CD8-positive, alpha-beta memory T cell (primary cell): ENCODE data around the gene LAIR2. TPM values are rescaled to one million over a fixed set of nuclear protein-coding genes. Genes with fewer than 3 reads are reported as not detected.

Source experiments
- CTCF ChIA-PET: fragments of 350-600 bp; sonication (Branson Sonifier 250); formaldehyde crosslinking; loops from one replicate; lab custom pipeline; 2021; ENCODE audit warnings: antibody characterized with exemption; lab: Charles Lee
- POLR2A ChIA-PET: fragments of 350-600 bp; sonication (Branson Sonifier 250); formaldehyde crosslinking; loops from one replicate; lab custom pipeline; 2021; ENCODE audit warnings: antibody characterized with exemption; lab: Charles Lee
- DNase-seq, 5 donors: peaks; one replicate each; pipeline versions ENCODE4 v3.0.0 to v3.0.0-alpha.2; 2020 to 2022; ENCODE audit warnings: mixed read lengths in 1 of 5
- H3K27ac ChIP-seq: one replicate; pipeline ENCODE4 v1.7.0; 2013; ENCODE audit warnings: low read depth, mild to moderate bottlenecking, low read length, moderate library complexity
- H3K27me3 ChIP-seq: 2 replicates; pipeline ENCODE4 v1.7.0; 2013; ENCODE audit warnings: low read length, mild to moderate bottlenecking; ENCODE audit not compliant: insufficient read depth, poor library complexity, severe bottlenecking
- H3K36me3 ChIP-seq: 2 replicates; pipeline ENCODE4 v1.7.0; 2013; ENCODE audit warnings: mild to moderate bottlenecking, low read length, moderate library complexity; ENCODE audit not compliant: insufficient read depth
- H3K4me1 ChIP-seq: 2 replicates; pipeline ENCODE4 v1.7.0; 2013; ENCODE audit warnings: mild to moderate bottlenecking, low read length, moderate library complexity; ENCODE audit not compliant: insufficient read depth
- H3K4me3 ChIP-seq: 2 replicates; pipeline ENCODE4 v1.7.0; 2013; ENCODE audit warnings: mild to moderate bottlenecking, low read length
- H3K9me3 ChIP-seq: 2 replicates; pipeline ENCODE4 v1.7.0; 2013; ENCODE audit warnings: mild to moderate bottlenecking, low read length
- H3K27ac Mint-ChIP-seq, 8 donors: one replicate each; pipeline ENCODE4 v1.8.0; 2020 to 2021; ENCODE audit warnings: mixed read lengths in 8 of 8, mild to moderate bottlenecking in 6 of 8, inconsistent platforms in 3 of 8, moderate library complexity in 3 of 8
- H3K27me3 Mint-ChIP-seq, 2 donors: one replicate each; pipeline ENCODE4 v1.8.0; 2020 to 2021; ENCODE audit warnings: mixed read lengths in 2 of 2, mild to moderate bottlenecking in 1 of 2, moderate library complexity in 1 of 2
- H3K36me3 Mint-ChIP-seq, 3 donors: one replicate each; pipeline ENCODE4 v1.8.0; 2020 to 2021; ENCODE audit warnings: mixed read lengths in 3 of 3, inconsistent platforms in 1 of 3, mild to moderate bottlenecking in 1 of 3
- H3K4me1 Mint-ChIP-seq, 3 donors: one replicate each; pipeline ENCODE4 v1.8.0; 2020 to 2021; ENCODE audit warnings: mixed read lengths in 3 of 3, inconsistent platforms in 1 of 3, mild to moderate bottlenecking in 1 of 3
- H3K4me3 Mint-ChIP-seq, 7 donors: one replicate each; pipeline ENCODE4 v1.8.0; 2020 to 2021; ENCODE audit warnings: mixed read lengths in 7 of 7, mild to moderate bottlenecking in 6 of 7, moderate library complexity in 4 of 7, inconsistent platforms in 2 of 7
- H3K9me3 Mint-ChIP-seq, 5 donors: one replicate each; pipeline ENCODE4 v1.8.0; 2020 to 2022; ENCODE audit warnings: mixed read lengths in 5 of 5, mild to moderate bottlenecking in 3 of 5, moderate library complexity in 2 of 5, inconsistent platforms in 1 of 5
- polyA plus RNA-seq: library from polyadenylated mRNA; unstranded; fragments of 300-500 nt; fragmentation: Illumina TruSeq; gene quantifications from one replicate; pipeline ENCODE4 v1.2.3, GENCODE V29; 2021
- total RNA-seq, 2 experiments: library from RNA; stranded (reverse); gene quantifications; one replicate each; pipeline ENCODE4 v1.2.3, GENCODE V29; 2021

The LAIR2 gene
- total and polyA plus RNA-seq, 3 experiments from 2014 or later, result 1.4 to 31.6 (median 1.4) TPM

GRCh38 chr19:54534156-54534555, 31.5 kb downstream of the LAIR2 start:
- Mint-ChIP-seq H3K4me3 (peak overlapping the region in 1 of 7 donors; percentile 4), H3K27me3 (peaks cover 19 to 62% of the 10 kb centered on the region in 2 donors), H3K4me1 (peaks cover 14 to 20% (median 19%) of the 10 kb centered on the region in 3 donors), H3K36me3 (no peaks in the 10 kb centered on the region), H3K27ac (no peak overlapping the region), H3K9me3 (no peaks in the 10 kb centered on the region)
- POLR2A ChIA-PET, result no interaction called here
- Histone ChIP-seq H3K4me1 (no peaks in the 10 kb centered on the region), H3K36me3 (no peaks in the 10 kb centered on the region), H3K27me3 (no peaks in the 10 kb centered on the region), H3K9me3 (no peaks in the 10 kb centered on the region), H3K27ac (no peak overlapping the region), H3K4me3 (no peak overlapping the region)
- CTCF ChIA-PET, result no interaction called here
- DNase-seq, result no peak

GRCh38 chr19:54535601-54536000, 33.0 kb downstream of the LAIR2 start:
- no peak overlapping the region for H3K4me3 Mint-ChIP-seq
- ChIA-PET CTCF (no interaction called here), POLR2A (no interaction called here)
- DNase-seq, result no peak
- no peaks in the 10 kb centered on the region for H3K9me3 Mint-ChIP-seq
- peaks cover 14 to 19% (median 18%) of the 10 kb centered on the region in 3 donors for H3K4me1 Mint-ChIP-seq
- Histone ChIP-seq H3K4me1 (no peaks in the 10 kb centered on the region), H3K9me3 (no peaks in the 10 kb centered on the region), H3K27ac (no peak overlapping the region), H3K27me3 (no peaks in the 10 kb centered on the region), H3K36me3 (no peaks in the 10 kb centered on the region), H3K4me3 (no peak overlapping the region)
- H3K27me3 Mint-ChIP-seq, result peaks cover 20 to 57% of the 10 kb centered on the region in 2 donors
- H3K36me3 Mint-ChIP-seq, result no peaks in the 10 kb centered on the region
- H3K27ac Mint-ChIP-seq, result peak overlapping the region in 1 of 8 donors; percentile 14

- Mint-ChIP-seq H3K4me3 (no peak overlapping the region), H3K27me3 (peaks cover 23 to 55% of the 10 kb centered on the region in 2 donors)
- CTCF ChIA-PET, result no interaction called here
These were observed 34.3 kb downstream of the LAIR2 start for GRCh38 chr19:54536956-54537355.

GRCh38 chr19:54541712-54542111, 39.1 kb downstream of the LAIR2 start:
- Histone ChIP-seq H3K36me3 (no peaks in the 10 kb centered on the region), H3K9me3 (no peaks in the 10 kb centered on the region), H3K4me1 (no peaks in the 10 kb centered on the region), H3K27ac (no peak overlapping the region), H3K4me3 (no peak overlapping the region), H3K27me3 (no peaks in the 10 kb centered on the region)
- no peak overlapping the region for H3K4me3 Mint-ChIP-seq
- H3K36me3 Mint-ChIP-seq, result peaks cover 0 to 2% (median 0%) of the 10 kb centered on the region in 3 donors
- CTCF ChIA-PET, result no interaction called here
- no peak overlapping the region for H3K27ac Mint-ChIP-seq
- no peak for DNase-seq
- peaks cover 7 to 50% of the 10 kb centered on the region in 2 donors for H3K27me3 Mint-ChIP-seq
- peaks cover 0 to 3% (median 0%) of the 10 kb centered on the region in 3 donors for H3K4me1 Mint-ChIP-seq
- POLR2A ChIA-PET, result no interaction called here
- H3K9me3 Mint-ChIP-seq, result peaks cover 0 to 2% (median 0%) of the 10 kb centered on the region in 5 donors

More at GRCh38 chr19:54536956-54537355, 34.3 kb downstream of the LAIR2 start:
- no peak for DNase-seq
- Mint-ChIP-seq H3K4me1 (peaks cover 13 to 15% (median 13%) of the 10 kb centered on the region in 3 donors), H3K9me3 (no peaks in the 10 kb centered on the region), H3K27ac (no peak overlapping the region), H3K36me3 (no peaks in the 10 kb centered on the region)
- H3K36me3 ChIP-seq, result no peaks in the 10 kb centered on the region
- no peaks in the 10 kb centered on the region for H3K27me3 ChIP-seq
- POLR2A ChIA-PET, result no interaction called here
- H3K4me3 ChIP-seq, result no peak overlapping the region
- H3K4me1 ChIP-seq, result no peaks in the 10 kb centered on the region
- H3K27ac ChIP-seq, result no peak overlapping the region
- no peaks in the 10 kb centered on the region for H3K9me3 ChIP-seq

GRCh38 chr19:54548806-54549205, 46.2 kb downstream of the LAIR2 start:
- H3K4me1 Mint-ChIP-seq, result peaks cover 15 to 18% (median 16%) of the 10 kb centered on the region in 3 donors
- no peak overlapping the region for H3K27ac ChIP-seq
- peaks cover 0 to 8% (median 0%) of the 10 kb centered on the region in 5 donors for H3K9me3 Mint-ChIP-seq
- DNase-seq, result no peak
- H3K4me3 ChIP-seq, result no peak overlapping the region
- H3K27me3 Mint-ChIP-seq, result peaks cover 5 to 43% of the 10 kb centered on the region in 2 donors
- H3K36me3 ChIP-seq, result no peaks in the 10 kb centered on the region
- H3K4me1 ChIP-seq, result peaks cover 8% of the 10 kb centered on the region
- H3K4me3 Mint-ChIP-seq, result no peak overlapping the region
- peaks cover 0 to 5% (median 2%) of the 10 kb centered on the region in 3 donors for H3K36me3 Mint-ChIP-seq
- peak overlapping the region in 1 of 8 donors; percentile 31 for H3K27ac Mint-ChIP-seq
- H3K9me3 ChIP-seq, result no peaks in the 10 kb centered on the region
- CTCF ChIA-PET, result no interaction called here
- POLR2A ChIA-PET, result no interaction called here
- peaks cover 10% of the 10 kb centered on the region for H3K27me3 ChIP-seq

GRCh38 chr19:54549224-54549623, 46.6 kb downstream of the LAIR2 start:
- Mint-ChIP-seq H3K27ac (peak overlapping the region in 1 of 8 donors; percentile 31), H3K36me3 (peaks cover 0 to 5% (median under 1%) of the 10 kb centered on the region in 3 donors), H3K27me3 (peaks cover 5 to 41% of the 10 kb centered on the region in 2 donors), H3K9me3 (peaks cover 0 to 6% (median 0%) of the 10 kb centered on the region in 5 donors), H3K4me1 (peaks cover 15 to 18% (median 16%) of the 10 kb centered on the region in 3 donors), H3K4me3 (no peak overlapping the region)
- Histone ChIP-seq H3K4me1 (peaks cover 8% of the 10 kb centered on the region), H3K9me3 (no peaks in the 10 kb centered on the region), H3K4me3 (no peak overlapping the region), H3K27me3 (peaks cover 10% of the 10 kb centered on the region), H3K36me3 (no peaks in the 10 kb centered on the region), H3K27ac (no peak overlapping the region)
- CTCF ChIA-PET, result no interaction called here
- DNase-seq, result no peak
- POLR2A ChIA-PET, result no interaction called here

- peak overlapping the region in 1 of 8 donors; percentile 51 for H3K27ac Mint-ChIP-seq
- DNase-seq, result peak in 4 of 5 donors; percentile 2 to 71 (median 17)
- Histone ChIP-seq H3K4me1 (peaks cover 8% of the 10 kb centered on the region), H3K27ac (no peak overlapping the region), H3K4me3 (no peak overlapping the region), H3K9me3 (no peaks in the 10 kb centered on the region), H3K27me3 (peaks cover 10% of the 10 kb centered on the region), H3K36me3 (no peaks in the 10 kb centered on the region)
- ChIA-PET POLR2A (no interaction called here), CTCF (interaction anchor here (1.0 to 1.5 kb wide), 2 partner anchors 19 to 1152 kb away, joined by 3 read pairs; no protein-coding TSS in a partner anchor)
- H3K4me1 Mint-ChIP-seq, result peaks cover 15 to 18% (median 16%) of the 10 kb centered on the region in 3 donors
- H3K9me3 Mint-ChIP-seq, result peaks cover 0 to 6% (median 0%) of the 10 kb centered on the region in 5 donors
- peaks cover 10 to 38% of the 10 kb centered on the region in 2 donors for H3K27me3 Mint-ChIP-seq
- H3K4me3 Mint-ChIP-seq, result peak overlapping the region in 3 of 7 donors; percentile 35 to 57 (median 49)
- peaks cover 0 to 5% (median 0%) of the 10 kb centered on the region in 3 donors for H3K36me3 Mint-ChIP-seq
These were observed 48.7 kb downstream of the LAIR2 start for GRCh38 chr19:54551293-54551692.

GRCh38 chr19:54551950-54552912, 49.6 kb downstream of the LAIR2 start:
- no peak for DNase-seq
- ChIA-PET CTCF (interaction anchor here (1.5 kb wide), 1 partner anchor 1151 kb away, joined by 3 read pairs; no protein-coding TSS in a partner anchor), POLR2A (no interaction called here)
- peaks cover 0 to 5% (median 0%) of the 10 kb centered on the region in 3 donors for H3K36me3 Mint-ChIP-seq
- Histone ChIP-seq H3K9me3 (no peaks in the 10 kb centered on the region), H3K27me3 (peaks cover 10% of the 10 kb centered on the region), H3K4me3 (no peak overlapping the region), H3K4me1 (peaks cover 8% of the 10 kb centered on the region), H3K27ac (no peak overlapping the region), H3K36me3 (no peaks in the 10 kb centered on the region)
- peaks cover 10 to 37% of the 10 kb centered on the region in 2 donors for H3K27me3 Mint-ChIP-seq
- H3K4me1 Mint-ChIP-seq, result peaks cover 15 to 18% (median 16%) of the 10 kb centered on the region in 3 donors
- no peak overlapping the region for H3K27ac Mint-ChIP-seq
- peaks cover 0 to 6% (median 0%) of the 10 kb centered on the region in 5 donors for H3K9me3 Mint-ChIP-seq
- no peak overlapping the region for H3K4me3 Mint-ChIP-seq
